ENCODE measurements around the gene STRADA.
"Not testable (repeated sequence)": the region's sequence is repeated elsewhere in the genome, so short reads cannot be mapped to it uniquely, and the experiment has no call there.

The STRADA gene

GRCh38 chr17:63753215-63753614, 11.6 kb upstream of the STRADA start:
- no peak for DNase-seq (ENCODE audit: low spot score)
- TF ChIP-seq CTCF (IDR thresholded peaks at IDR 0.05; ENCODE audit: extremely low read depth, missing control alignments), result no peak

GRCh38 chr17:63752707-63753106, 11.1 kb upstream of the STRADA start:
- DNase-seq (ENCODE audit: low spot score), result no peak
- TF ChIP-seq CTCF (IDR thresholded peaks at IDR 0.05; ENCODE audit: extremely low read depth, missing control alignments), result no peak

GRCh38 chr17:63751806-63752205, 10.2 kb upstream of the STRADA start:
- DNase-seq (ENCODE audit: low spot score), result no peak
- no peak for TF ChIP-seq CTCF (IDR thresholded peaks at IDR 0.05; ENCODE audit: extremely low read depth, missing control alignments)

GRCh38 chr17:63741143-63741407, 524 bp downstream of the STRADA start:
- no peak for TF ChIP-seq CTCF (IDR thresholded peaks at IDR 0.05; ENCODE audit: extremely low read depth, missing control alignments)
- DNase-seq (ENCODE audit: low spot score), result peak; percentile 10

- TF ChIP-seq CTCF (IDR thresholded peaks at IDR 0.05; ENCODE audit: extremely low read depth, missing control alignments), result no peak
- no peak for DNase-seq (ENCODE audit: low spot score)
Observed at GRCh38 chr17:63740464-63741142, 996 bp downstream of the STRADA start.

- DNase-seq (ENCODE audit: low spot score), result no peak
- no peak for TF ChIP-seq CTCF (IDR thresholded peaks at IDR 0.05; ENCODE audit: extremely low read depth, missing control alignments)
Observed at GRCh38 chr17:63735691-63736090, 5.9 kb downstream of the STRADA start.

- no peak for DNase-seq (ENCODE audit: low spot score)
- TF ChIP-seq CTCF (IDR thresholded peaks at IDR 0.05; ENCODE audit: extremely low read depth, missing control alignments), result no peak
Observed at GRCh38 chr17:63722403-63722802, 19.2 kb downstream of the STRADA start.

GRCh38 chr17:63720194-63720593, 21.4 kb downstream of the STRADA start:
- not testable (repeated sequence) for DNase-seq (ENCODE audit: low spot score)
